OCI-LY1 (cell line): ENCODE results near the gene ZCCHC14.

ENCODE experiments used
- CTCF ChIP-seq: fragments of 200-600 bp; sonication (generic), shearing (Covaris generic); IDR thresholded peaks from 2 replicates; pipeline ENCODE4 v1.5.1; 2017; ENCODE audit warnings: mild to moderate bottlenecking, antibody characterized with exemption, low read length, moderate library complexity, mixed read lengths
- EZH2 ChIP-seq: fragments of 200-600 bp; sonication (generic), shearing (Covaris generic); IDR thresholded peaks from 2 replicates; pipeline ENCODE4 v1.8.0; 2017; ENCODE audit warnings: borderline replicate concordance, mixed run types, mild to moderate bottlenecking, antibody characterized with exemption, low read length, moderate library complexity, mixed read lengths

GRCh38 chr16:87465306-87465705, 27.5 kb downstream of the ZCCHC14 start:
- TF ChIP-seq EZH2 (no peak), CTCF (no peak)
